ENCODE data around the gene CALHM6.

DNA sequence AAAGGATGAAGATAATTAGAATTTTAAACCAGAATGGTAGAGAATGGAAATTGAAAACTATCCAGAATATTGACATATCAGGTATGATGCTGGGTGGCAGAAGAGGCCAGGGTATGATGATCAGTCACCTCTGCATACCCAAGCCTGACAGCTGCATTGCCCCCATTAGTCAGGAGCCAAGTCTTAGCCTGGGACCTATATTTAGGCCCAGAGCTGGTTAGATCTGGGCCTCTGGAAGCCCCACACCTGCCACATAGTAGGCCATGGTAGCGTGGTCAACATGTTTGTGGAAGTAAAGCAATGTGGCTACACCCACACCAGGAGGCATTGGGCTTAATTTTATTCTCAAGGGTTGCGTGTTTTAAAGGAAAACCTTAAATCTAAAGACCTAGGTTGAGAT is 32.1 kb upstream of the CALHM6 start:
- TF ChIP-seq ZNF274 (IDR thresholded peaks at IDR 0.05; ENCODE audit: low read depth, low read length), result no peak
- TF ChIP-seq YY1 (IDR thresholded peaks at IDR 0.05; ENCODE audit: insufficient read depth, insufficient read length), result no peak
